Measurements from ENCODE around the gene LRRC23. TPM values are rescaled to one million over a fixed set of nuclear protein-coding genes. Genes with fewer than 3 reads are reported as not detected.
A peak's percentile ranks its signal among the peaks of the same experiment; 100 is the strongest.

The LRRC23 gene
- total and polyA plus RNA-seq, 2 of the 13 experiments (the other 11 are each of a cell fraction or from before 2014, with no cell fraction given), result 6.0 to 7.8 TPM

GRCh38 chr12:6943722-6944380, 39.2 kb downstream of the LRRC23 start, which contains the start of the genes C12orf57 and RNU7-1 (continued):
- TF ChIP-seq, protein P1, sequence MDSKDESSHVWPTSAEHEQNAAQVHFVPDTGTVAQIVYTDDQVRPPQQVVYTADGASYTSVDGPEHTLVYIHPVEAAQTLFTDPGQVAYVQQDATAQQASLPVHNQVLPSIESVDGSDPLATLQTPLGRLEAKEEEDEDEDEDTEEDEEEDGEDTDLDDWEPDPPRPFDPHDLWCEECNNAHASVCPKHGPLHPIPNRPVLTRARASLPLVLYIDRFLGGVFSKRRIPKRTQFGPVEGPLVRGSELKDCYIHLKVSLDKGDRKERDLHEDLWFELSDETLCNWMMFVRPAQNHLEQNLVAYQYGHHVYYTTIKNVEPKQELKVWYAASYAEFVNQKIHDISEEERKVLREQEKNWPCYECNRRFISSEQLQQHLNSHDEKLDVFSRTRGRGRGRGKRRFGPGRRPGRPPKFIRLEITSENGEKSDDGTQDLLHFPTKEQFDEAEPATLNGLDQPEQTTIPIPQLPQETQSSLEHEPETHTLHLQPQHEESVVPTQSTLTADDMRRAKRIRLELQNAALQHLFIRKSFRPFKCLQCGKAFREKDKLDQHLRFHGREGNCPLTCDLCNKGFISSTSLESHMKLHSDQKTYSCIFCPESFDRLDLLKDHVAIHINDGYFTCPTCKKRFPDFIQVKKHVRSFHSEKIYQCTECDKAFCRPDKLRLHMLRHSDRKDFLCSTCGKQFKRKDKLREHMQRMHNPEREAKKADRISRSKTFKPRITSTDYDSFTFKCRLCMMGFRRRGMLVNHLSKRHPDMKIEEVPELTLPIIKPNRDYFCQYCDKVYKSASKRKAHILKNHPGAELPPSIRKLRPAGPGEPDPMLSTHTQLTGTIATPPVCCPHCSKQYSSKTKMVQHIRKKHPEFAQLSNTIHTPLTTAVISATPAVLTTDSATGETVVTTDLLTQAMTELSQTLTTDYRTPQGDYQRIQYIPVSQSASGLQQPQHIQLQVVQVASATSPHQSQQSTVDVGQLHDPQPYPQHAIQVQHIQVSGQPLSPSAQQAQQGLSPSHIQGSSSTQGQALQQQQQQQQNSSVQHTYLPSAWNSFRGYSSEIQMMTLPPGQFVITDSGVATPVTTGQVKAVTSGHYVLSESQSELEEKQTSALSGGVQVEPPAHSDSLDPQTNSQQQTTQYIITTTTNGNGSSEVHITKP (CRISPR knock-in tag; IDR thresholded peaks at IDR 0.05; ENCODE audit: low read depth), result no peak
- TF ChIP-seq HMGA1 (CRISPR knock-in tag; conservative IDR thresholded peaks at IDR 0.05) (no peak), ZNF605 (CRISPR knock-in tag; IDR thresholded peaks at IDR 0.05) (no peak), POLR2AphosphoS5 (IDR thresholded peaks at IDR 0.05; ENCODE audit: low read depth, low read length) (peak; percentile 100), MLX (CRISPR knock-in tag; IDR thresholded peaks at IDR 0.05) (peak; percentile 66), ZNF563 (CRISPR knock-in tag; IDR thresholded peaks at IDR 0.05) (no peak), KLF12 (CRISPR knock-in tag; IDR thresholded peaks at IDR 0.05; ENCODE audit: borderline replicate concordance) (peak; percentile 27; the same call in 1 of the 2 replicates), KLF13 (CRISPR knock-in tag; IDR thresholded peaks at IDR 0.05) (no peak), SMARCE1 (IDR thresholded peaks at IDR 0.05; ENCODE audit: borderline replicate concordance) (no peak), REXO4 (CRISPR knock-in tag; IDR thresholded peaks at IDR 0.05; ENCODE audit: borderline replicate concordance) (no peak), ZBTB10 (CRISPR knock-in tag; IDR thresholded peaks at IDR 0.05; ENCODE audit: borderline replicate concordance) (no peak), ZNF3 (CRISPR knock-in tag; IDR thresholded peaks at IDR 0.05) (0 out of 2 replicates have a peak, but pooled peaks have one; percentile 60), ERF (CRISPR knock-in tag; IDR thresholded peaks at IDR 0.05) (peak; percentile 77), ZNF34 (CRISPR knock-in tag; IDR thresholded peaks at IDR 0.05; ENCODE audit: borderline replicate concordance) (no peak; the same call in 1 of the 2 replicates), SETDB1 (CRISPR knock-in tag; IDR thresholded peaks at IDR 0.05; ENCODE audit: borderline replicate concordance) (no peak), ZKSCAN1 (IDR thresholded peaks at IDR 0.05; ENCODE audit: low read length) (no peak; the same call in 1 of the 2 replicates), HMGXB4 (CRISPR knock-in tag; IDR thresholded peaks at IDR 0.05; ENCODE audit: borderline replicate concordance in 1 of 2, low read depth in 1 of 2) (peak; percentile 39 to 85; a peak in 3 of 4 replicates)
- TF ChIP-seq, protein P2, sequence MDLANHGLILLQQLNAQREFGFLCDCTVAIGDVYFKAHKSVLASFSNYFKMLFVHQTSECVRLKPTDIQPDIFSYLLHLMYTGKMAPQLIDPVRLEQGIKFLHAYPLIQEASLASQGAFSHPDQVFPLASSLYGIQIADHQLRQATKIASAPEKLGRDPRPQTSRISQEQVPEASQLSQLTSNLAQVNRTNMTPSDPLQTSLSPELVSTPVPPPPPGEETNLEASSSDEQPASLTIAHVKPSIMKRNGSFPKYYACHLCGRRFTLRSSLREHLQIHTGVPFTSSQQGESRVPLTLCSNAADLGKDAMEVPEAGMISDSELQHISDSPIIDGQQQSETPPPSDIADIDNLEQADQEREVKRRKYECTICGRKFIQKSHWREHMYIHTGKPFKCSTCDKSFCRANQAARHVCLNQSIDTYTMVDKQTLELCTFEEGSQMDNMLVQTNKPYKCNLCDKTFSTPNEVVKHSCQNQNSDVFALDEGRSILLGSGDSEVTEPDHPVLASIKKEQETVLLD (CRISPR knock-in tag; IDR thresholded peaks at IDR 0.05; ENCODE audit: low read depth), result peak; percentile 77
